Omental fat pad (tissue), 4 donors: ENCODE measurements around the gene SHANK1. TPM values are rescaled to one million over a fixed set of nuclear protein-coding genes. Genes with fewer than 3 reads are reported as not detected.

Experiments
- ATAC-seq: fragments of 150-250 bp; one replicate; pipeline ENCODE4 v1.9.1; 2016; ENCODE audit warnings: mild to moderate bottlenecking, moderate library complexity; ENCODE audit not compliant: low FRiP score
- DNase-seq: peaks from one replicate; pipeline ENCODE4 v3.0.0-alpha.2; 2019; ENCODE audit warnings: low spot score
- CTCF ChIP-seq, 3 donors: fragments of 450-650 bp; IDR thresholded peaks; one replicate each; pipeline ENCODE4 v1.5.1; 2016 to 2017; ENCODE audit warnings: antibody characterized with exemption in 3 of 3, mild to moderate bottlenecking in 3 of 3, moderate library complexity in 2 of 3
- total RNA-seq, 4 donors: library from RNA; depleted of rRNA; stranded (reverse); fragments of >200 nt; gene quantifications; one replicate each; pipeline ENCODE4 v1.1.0, GENCODE V29; 2016

Gene SHANK1
- total RNA-seq, 4 donors from 2014 or later, result 0.37 to 2.2 TPM; not detected in 2

GRCh38 chr19:50647879-50648615, 71.6 kb downstream of the SHANK1 start:
- DNase-seq (no peak), ATAC-seq (no peak)
- TF ChIP-seq CTCF (IDR thresholded peaks at IDR 0.05), result no peak

- ATAC-seq (no peak), DNase-seq (no peak)
- no peak for TF ChIP-seq CTCF (IDR thresholded peaks at IDR 0.05)
Observed at GRCh38 chr19:50646074-50646807, 73.4 kb downstream of the SHANK1 start.

GRCh38 chr19:50645107-50645506, 74.5 kb downstream of the SHANK1 start:
- ATAC-seq, result no peak
- TF ChIP-seq CTCF (IDR thresholded peaks at IDR 0.05), result no peak
- DNase-seq, result no peak

- DNase-seq, result no peak
- no peak for ATAC-seq
- TF ChIP-seq CTCF (IDR thresholded peaks at IDR 0.05), result no peak
Observed at GRCh38 chr19:50644315-50644915, 75.2 kb downstream of the SHANK1 start.

GRCh38 chr19:50640368-50640767, 79.2 kb downstream of the SHANK1 start:
- TF ChIP-seq CTCF (IDR thresholded peaks at IDR 0.05), result no peak
- no peak for DNase-seq
- no peak for ATAC-seq

- DNase-seq, result no peak
- no peak for ATAC-seq
- no peak for TF ChIP-seq CTCF (IDR thresholded peaks at IDR 0.05)
Observed at GRCh38 chr19:50639121-50640112, 80.2 kb downstream of the SHANK1 start, which contains the start of gene SYT3. Gene SYT3 (minus strand): TSS chr19:50639881. CDS start chr19:50637411, 2,470 bp downstream.
